Measurements from ENCODE around the gene ANKS1B.

DNA sequence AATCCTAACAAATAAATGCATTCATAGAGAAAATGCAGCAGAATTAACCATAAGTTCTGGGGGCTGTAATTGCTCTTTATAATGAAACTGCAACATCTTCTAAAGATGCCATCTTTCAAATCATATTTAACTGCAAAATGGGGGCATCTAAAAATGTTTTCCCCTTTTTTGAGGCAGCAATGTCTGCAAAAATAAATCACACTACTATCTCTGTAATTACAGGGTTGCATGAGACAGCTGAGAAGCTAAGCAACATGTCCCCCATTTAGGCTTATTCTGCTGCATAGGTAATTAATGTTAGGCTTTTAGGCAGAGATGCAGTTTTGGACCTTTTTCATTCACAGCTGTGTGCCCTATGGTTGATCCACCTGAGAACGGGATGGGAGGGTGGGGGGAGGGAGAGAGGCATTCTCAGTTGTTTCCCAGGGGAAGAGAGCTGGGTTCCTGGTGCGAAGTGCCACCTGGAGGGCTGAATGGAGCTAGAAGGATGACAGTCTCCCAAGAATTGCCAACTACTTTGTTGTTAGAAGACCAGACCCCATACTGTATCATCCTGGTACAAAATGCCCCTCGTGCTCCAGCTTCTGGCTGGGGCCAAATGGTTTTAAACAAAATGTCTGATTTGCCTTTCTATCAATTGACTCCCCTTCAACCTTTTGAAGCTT is 1185.5 kb downstream of the ANKS1B start:
- TF ChIP-seq, protein P1, sequence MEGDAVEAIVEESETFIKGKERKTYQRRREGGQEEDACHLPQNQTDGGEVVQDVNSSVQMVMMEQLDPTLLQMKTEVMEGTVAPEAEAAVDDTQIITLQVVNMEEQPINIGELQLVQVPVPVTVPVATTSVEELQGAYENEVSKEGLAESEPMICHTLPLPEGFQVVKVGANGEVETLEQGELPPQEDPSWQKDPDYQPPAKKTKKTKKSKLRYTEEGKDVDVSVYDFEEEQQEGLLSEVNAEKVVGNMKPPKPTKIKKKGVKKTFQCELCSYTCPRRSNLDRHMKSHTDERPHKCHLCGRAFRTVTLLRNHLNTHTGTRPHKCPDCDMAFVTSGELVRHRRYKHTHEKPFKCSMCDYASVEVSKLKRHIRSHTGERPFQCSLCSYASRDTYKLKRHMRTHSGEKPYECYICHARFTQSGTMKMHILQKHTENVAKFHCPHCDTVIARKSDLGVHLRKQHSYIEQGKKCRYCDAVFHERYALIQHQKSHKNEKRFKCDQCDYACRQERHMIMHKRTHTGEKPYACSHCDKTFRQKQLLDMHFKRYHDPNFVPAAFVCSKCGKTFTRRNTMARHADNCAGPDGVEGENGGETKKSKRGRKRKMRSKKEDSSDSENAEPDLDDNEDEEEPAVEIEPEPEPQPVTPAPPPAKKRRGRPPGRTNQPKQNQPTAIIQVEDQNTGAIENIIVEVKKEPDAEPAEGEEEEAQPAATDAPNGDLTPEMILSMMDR (IDR thresholded peaks at IDR 0.05), result no peak
- TF ChIP-seq, protein P2, sequence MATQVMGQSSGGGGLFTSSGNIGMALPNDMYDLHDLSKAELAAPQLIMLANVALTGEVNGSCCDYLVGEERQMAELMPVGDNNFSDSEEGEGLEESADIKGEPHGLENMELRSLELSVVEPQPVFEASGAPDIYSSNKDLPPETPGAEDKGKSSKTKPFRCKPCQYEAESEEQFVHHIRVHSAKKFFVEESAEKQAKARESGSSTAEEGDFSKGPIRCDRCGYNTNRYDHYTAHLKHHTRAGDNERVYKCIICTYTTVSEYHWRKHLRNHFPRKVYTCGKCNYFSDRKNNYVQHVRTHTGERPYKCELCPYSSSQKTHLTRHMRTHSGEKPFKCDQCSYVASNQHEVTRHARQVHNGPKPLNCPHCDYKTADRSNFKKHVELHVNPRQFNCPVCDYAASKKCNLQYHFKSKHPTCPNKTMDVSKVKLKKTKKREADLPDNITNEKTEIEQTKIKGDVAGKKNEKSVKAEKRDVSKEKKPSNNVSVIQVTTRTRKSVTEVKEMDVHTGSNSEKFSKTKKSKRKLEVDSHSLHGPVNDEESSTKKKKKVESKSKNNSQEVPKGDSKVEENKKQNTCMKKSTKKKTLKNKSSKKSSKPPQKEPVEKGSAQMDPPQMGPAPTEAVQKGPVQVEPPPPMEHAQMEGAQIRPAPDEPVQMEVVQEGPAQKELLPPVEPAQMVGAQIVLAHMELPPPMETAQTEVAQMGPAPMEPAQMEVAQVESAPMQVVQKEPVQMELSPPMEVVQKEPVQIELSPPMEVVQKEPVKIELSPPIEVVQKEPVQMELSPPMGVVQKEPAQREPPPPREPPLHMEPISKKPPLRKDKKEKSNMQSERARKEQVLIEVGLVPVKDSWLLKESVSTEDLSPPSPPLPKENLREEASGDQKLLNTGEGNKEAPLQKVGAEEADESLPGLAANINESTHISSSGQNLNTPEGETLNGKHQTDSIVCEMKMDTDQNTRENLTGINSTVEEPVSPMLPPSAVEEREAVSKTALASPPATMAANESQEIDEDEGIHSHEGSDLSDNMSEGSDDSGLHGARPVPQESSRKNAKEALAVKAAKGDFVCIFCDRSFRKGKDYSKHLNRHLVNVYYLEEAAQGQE (IDR thresholded peaks at IDR 0.05; ENCODE audit: insufficient read depth in 1 of 2, low read depth in 2 of 2, low read length in 1 of 2), result no peak
- no peak for TF ChIP-seq POLR2AphosphoS5 (IDR thresholded peaks at IDR 0.05; ENCODE audit: low read depth, low read length)
- no peak for TF ChIP-seq TCF7L2 (IDR thresholded peaks at IDR 0.05; ENCODE audit: low read depth, low read length)
